SK-N-MC (cell line): Measurements from ENCODE around the gene SAMD11.

Experiments
- EZH2 ChIP-seq: fragments of 200-600 bp; sonication (generic); IDR thresholded peaks from one replicate; pipeline ENCODE4 v1.6.1; 2017; ENCODE audit warnings: antibody characterized with exemption
- POLR2AphosphoS5 ChIP-seq: IDR thresholded peaks from 2 replicates; pipeline ENCODE4 v1.6.1; 2012; ENCODE audit warnings: mild to moderate bottlenecking, low read depth, low read length, borderline replicate concordance

DNA sequence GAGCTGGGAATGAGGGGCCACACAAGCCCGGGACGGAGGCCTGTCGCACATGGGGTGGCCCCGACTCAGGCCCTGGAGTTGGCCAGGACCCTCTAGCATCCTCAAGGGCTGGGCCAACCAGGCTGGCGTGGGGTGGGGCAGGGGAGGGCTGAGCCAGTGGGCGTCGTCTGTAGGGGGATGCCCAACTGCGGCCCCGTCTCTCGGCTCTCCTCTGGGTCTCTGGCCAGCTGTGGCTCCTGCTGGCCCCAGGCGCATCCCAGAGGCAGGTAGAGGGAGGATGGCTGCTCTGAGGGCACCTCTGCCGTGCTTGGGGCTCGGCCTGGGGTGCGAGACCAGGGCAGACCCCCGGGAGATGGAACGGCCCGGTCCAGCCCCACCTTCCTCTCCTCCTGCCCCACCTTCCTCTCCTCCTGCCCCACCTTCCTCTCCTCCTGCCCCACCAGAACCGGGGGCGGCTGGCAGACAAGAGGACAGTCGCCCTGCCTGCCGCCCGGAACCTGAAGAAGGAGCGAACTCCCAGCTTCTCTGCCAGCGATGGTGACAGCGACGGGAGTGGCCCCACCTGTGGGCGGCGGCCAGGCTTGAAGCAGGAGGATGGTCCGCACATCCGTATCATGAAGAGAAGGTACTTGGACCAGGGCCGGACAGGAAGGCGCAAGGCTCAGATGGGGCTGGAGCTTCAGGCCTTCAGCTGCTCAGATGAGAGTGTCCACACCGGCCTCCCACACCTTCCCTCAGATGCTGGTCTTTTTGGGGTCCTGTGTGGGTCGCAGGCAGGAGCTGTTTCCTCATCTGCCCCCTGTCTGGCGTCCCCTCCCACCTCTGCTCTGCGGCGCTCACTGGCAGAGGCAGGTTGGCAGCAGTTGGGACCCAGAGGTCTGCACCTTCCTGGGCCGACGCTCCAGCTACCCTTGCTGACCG lies 6.2 kb downstream of the SAMD11 start:
- TF ChIP-seq EZH2 = no peak
- TF ChIP-seq POLR2AphosphoS5 = peak; percentile 40
